NCI-H226 (cell line): Measurements from ENCODE around the gene GP5.

Experiments
- DNase-seq: peaks from one replicate; pipeline ENCODE4 v3.0.0-alpha.2; 2015

The GP5 gene

GRCh38 chr3:194375473-194376240 is 23.4 kb downstream of the GP5 start:
- no peak for DNase-seq

DNA sequence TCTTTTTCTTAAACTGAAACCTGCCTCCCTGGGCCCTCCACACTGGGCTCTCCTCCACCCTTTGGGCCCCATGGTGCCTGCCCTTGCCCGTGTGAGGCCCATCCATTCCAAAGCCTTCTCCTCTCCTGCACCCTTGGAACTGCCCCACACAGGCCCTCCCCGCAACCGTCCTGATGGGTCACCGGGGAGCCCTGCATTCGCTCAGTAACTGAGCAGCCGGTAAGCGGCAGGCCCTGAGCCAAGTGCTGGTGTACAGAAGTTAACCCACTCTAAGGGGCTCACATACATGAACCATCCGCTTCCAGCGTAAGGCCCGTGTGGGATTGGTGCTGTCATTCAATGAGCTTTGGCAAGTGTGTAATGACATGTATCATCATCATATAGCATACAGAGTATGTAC is 24.1 kb downstream of the GP5 start:
- no peak for DNase-seq

DNA sequence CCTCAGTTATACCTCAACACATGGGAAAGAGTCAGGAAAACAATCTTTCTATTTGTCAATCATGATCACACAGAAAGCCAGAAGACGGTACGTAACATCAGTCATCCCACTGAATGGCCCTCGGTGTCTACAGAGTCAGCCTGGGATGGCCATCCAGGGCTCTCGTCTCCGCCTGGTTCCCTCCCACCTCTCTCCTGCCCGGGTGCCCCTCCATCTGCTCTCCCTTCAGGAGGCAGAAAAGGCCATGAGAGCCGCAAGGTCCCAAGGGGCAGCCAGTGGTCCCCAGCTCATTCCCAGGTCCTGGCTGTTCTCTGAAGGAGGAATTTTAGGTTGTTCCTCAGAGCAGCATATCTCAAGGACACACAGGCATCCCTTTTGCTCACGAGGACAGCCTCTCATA is 25.2 kb downstream of the GP5 start:
- no peak for DNase-seq

GRCh38 chr3:194373028-194373427 is 26.0 kb downstream of the GP5 start:
- no peak for DNase-seq

DNA sequence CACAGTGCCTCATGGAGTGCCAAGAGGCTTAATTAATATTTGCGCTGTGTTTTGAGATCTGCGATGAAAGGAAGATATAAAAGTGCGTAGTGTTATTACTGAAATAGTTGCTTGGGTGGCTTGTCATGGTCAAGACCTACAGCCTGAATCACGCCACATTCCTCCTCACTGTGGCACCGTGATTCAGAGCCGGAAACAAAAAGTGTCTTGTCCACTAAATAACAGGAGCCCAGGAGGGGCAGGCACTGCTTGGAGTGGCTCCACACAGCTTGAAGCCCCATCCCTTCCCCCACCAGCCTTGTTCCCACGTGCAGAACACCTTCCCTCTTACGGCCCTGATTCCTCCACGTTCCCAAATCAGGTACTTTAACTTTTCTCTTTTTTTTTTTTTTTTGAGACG is 28.3 kb downstream of the GP5 start:
- DNase-seq, result no peak

DNA sequence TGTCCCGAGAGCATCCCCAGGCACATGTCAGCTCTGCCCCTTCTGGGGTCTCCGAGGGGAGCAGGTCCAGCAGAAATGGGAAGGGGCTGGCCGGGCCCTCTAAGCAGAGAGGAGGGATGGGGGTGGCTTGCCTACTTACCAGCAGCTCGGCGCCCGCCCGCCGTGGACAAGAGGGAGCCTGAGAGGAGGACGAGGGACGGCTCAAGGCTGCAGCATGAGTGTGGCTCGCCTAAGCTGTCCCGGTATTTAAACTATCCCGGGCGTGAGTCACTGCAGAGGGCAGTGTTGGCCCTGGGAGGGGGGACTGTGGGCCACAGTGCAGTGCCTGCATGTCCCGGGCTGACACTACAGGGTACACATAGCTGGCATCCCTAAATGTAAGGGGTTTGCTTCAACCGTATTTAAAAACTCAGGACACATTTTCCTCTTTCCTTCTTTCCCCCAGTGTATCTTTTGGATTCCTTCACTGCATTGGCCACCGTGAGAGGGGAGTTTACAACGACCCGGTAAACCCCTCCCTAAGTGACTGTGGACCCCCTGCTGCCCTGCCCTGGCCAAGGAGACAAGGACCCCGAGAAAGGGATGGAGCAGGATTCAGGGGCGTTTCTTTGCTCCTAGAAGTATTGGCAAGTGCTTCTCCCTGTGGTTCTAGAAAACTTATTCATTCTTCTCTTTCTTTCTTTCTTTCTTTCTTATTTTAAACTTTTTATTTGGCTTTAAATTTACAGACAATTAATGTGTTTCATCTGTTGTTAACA is 29.4 kb downstream of the GP5 start, which contains the start of gene LRRC15:
Gene LRRC15, minus strand, starts transcription at position 222 of the 758 bp plus-strand sequence. CDS start 8,700 bp downstream, outside the sequence.
- DNase-seq, result no peak

DNA sequence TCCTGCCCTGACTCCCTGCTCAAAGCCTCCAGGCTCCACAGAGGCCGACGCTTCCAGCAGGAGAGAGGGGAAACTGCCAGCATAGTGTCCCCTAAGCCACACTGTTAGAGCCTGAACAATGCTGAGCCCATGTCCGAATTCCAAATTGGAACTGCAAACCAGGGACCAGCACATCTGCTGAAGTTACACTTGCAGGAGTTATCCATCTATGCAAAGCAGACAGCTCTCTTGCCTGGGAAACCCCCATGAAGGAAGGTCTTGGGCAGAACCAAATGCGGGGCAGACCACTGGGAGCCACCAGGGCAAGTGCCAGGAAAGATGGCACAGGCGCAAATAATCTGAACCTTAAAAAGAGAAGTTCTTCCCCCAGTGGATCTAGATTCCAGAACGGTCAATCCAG is 30.1 kb downstream of the GP5 start:
- DNase-seq, result no peak

- no peak for DNase-seq
Observed at GRCh38 chr3:194367992-194368841, 30.8 kb downstream of the GP5 start.

DNA sequence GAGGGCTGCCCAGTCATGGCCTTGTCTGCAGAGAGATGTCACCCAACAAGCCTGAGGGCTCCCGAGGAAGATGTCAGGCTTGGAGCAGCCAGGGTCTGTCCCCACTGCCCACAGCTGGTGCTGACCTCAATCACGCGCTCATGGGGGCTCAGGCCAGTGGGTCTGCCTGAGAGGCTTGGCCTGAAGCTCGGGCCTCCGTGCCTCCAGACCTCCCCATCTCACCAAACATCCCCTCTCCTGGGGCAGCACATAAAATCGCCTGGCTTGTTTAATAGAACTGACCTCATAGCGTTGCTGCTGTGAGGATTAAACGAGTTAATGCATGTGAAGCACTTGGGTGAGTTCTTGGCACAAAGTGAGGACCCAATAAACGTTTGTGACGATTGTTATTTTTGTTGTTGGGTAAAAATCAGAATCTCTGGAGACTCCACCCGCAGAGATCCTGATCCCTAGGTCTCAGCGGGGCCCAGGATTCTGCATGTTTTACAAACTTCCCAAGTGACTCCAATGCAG is 33.0 kb downstream of the GP5 start:
- no peak for DNase-seq

GRCh38 chr3:194365526-194365925 is 33.5 kb downstream of the GP5 start:
- DNase-seq, result no peak

- no peak for DNase-seq
Observed at GRCh38 chr3:194364652-194365434, 34.2 kb downstream of the GP5 start.

GRCh38 chr3:194364314-194364651 is 34.8 kb downstream of the GP5 start:
- no peak for DNase-seq

DNA sequence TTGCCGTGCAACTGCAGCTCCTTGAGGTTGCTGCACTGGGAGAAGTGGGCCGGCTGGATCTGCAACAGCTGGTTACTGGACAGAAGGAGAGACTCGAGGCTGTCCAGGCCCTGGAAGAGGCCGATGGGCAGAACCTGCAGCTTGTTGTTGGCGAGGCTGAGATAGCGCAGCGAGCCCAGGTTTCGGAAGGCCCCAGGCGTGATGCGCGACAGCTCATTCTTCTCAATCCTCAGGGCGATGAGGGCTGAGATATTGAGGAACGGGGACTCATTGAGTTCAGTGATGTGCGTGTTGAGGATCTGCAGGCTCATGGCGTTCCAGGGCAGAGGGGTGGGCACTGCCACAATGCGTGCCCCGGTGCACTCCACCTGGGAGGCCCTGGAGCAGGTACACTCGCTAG is 38.5 kb downstream of the GP5 start:
- no peak for DNase-seq

DNA sequence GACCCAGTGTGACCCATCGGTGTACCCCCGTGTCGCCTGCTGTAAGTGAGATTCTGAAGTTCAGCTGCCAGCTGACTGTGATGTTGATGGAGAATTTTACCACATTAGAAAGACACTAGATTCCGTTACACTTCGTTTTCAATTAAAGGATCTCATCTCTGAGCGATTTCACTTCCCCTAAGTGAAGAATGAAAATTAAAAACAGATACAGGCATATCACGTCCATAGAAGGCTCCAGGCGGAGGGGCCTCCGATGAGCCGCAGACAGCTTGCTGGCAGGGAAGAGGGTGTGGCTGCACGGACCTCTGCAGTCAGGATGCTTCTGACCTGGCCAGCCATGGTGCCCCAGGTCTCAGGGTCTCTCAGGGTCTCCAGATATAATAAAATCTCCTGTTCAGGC is 41.4 kb downstream of the GP5 start:
- no peak for DNase-seq

GRCh38 chr3:194355379-194355778 is 43.7 kb downstream of the GP5 start:
- no peak for DNase-seq

GRCh38 chr3:194354315-194354714 is 44.8 kb downstream of the GP5 start:
- no peak for DNase-seq

GRCh38 chr3:194352667-194353246 is 46.3 kb downstream of the GP5 start:
- DNase-seq, result no peak

- DNase-seq, result no peak
Observed at GRCh38 chr3:194351952-194352536, 47.0 kb downstream of the GP5 start.

- no peak for DNase-seq
Observed at GRCh38 chr3:194351080-194351672, 47.9 kb downstream of the GP5 start, which contains the start of gene CPN2. CPN2 (minus strand) TSS chr3:194351328; CDS start chr3:194342702, 8,626 bp downstream.

- DNase-seq, result no peak
Observed at GRCh38 chr3:194350726-194351071, 48.4 kb downstream of the GP5 start.

DNA sequence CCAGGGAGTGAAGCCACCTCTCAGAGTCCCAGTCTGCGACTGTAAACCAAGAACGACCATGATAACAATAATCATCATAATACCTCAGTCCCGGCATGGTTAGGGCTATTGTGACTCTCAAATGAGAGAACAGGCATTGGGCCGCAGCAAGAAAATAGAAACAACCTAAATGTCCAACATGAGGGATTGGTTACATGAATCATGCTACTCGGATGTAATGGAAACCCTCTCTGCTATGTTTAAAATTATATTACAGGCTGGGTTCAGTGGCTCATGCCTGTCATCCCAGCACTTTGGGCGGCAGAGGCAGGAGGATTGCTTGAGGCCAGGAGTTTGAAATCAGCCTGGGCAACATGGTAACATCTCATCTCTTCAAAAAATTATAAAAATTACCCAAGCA is 50.7 kb downstream of the GP5 start:
- DNase-seq, result no peak
